H1 (cell line): ENCODE results near the gene BCL2L11. TPM values are rescaled to one million over a fixed set of nuclear protein-coding genes. Genes with fewer than 3 reads are reported as not detected.

Experiments
- CTCF ChIA-PET: fragments of 300-600 bp; sonication (Branson Sonifier 250); formaldehyde crosslinking; loops from one replicate; lab custom pipeline; 2021; ENCODE audit not compliant: partially characterized antibody; lab: Charles Lee
- POLR2A ChIA-PET: fragments of 300-600 bp; sonication (Branson Sonifier 250); formaldehyde crosslinking; loops from one replicate; lab custom pipeline; 2021; ENCODE audit warnings: inconsistent platforms; ENCODE audit not compliant: partially characterized antibody; lab: Charles Lee
- DNase-seq, 2 experiments: peaks; one replicate each; pipeline versions ENCODE4 v3.0.0 to v3.0.0-alpha.2; 2010 to 2022; ENCODE audit warnings: low spot score in 2 of 2, low read depth in 1 of 2, mixed read lengths in 1 of 2
- FAIRE-seq: peaks from 2 replicates; lab custom pipeline; 2011; peaks lifted over from hg19 to GRCh38; lab: Jason Lieb, UNC
- H2AFZ ChIP-seq: 2 replicates; pipeline ENCODE4 v1.8.1; 2012; ENCODE audit warnings: low read length, inconsistent platforms
- H2AK5ac ChIP-seq: 2 replicates; pipeline ENCODE4 v1.6.1; 2013; ENCODE audit warnings: low read depth, low read length
- H2BK120ac ChIP-seq: replicated peaks from 2 replicates; pipeline ENCODE3; 2013; ENCODE audit warnings: low read depth, low read length, inconsistent platforms
- H2BK12ac ChIP-seq: 2 replicates; pipeline ENCODE4 v1.6.1; 2013; ENCODE audit warnings: low read depth, low read length
- H2BK15ac ChIP-seq: 2 replicates; pipeline ENCODE4 v1.6.1; 2013; ENCODE audit warnings: low read length
- H2BK20ac ChIP-seq: 2 replicates; pipeline ENCODE4 v1.6.1; 2013; ENCODE audit warnings: low read length
- H2BK5ac ChIP-seq: 2 replicates; pipeline ENCODE4 v1.6.1; 2013; ENCODE audit warnings: low read depth, low read length
- H3K14ac ChIP-seq: 2 replicates; pipeline ENCODE4 v1.6.1; 2013; ENCODE audit warnings: inconsistent platforms; ENCODE audit not compliant: insufficient read length
- H3K18ac ChIP-seq: 2 replicates; pipeline ENCODE4 v1.6.1; 2013; ENCODE audit warnings: low read length; ENCODE audit errors: extremely low read depth
- H3K23ac ChIP-seq: 2 replicates; pipeline ENCODE4 v1.6.1; 2013; ENCODE audit warnings: inconsistent platforms; ENCODE audit not compliant: insufficient read length
- H3K23me2 ChIP-seq: 2 replicates; pipeline ENCODE4 v1.6.1; 2013; ENCODE audit warnings: low read depth, low read length
- H3K27ac ChIP-seq: 2 replicates; pipeline ENCODE4 v1.6.1; 2011; ENCODE audit warnings: low read depth, low read length, inconsistent platforms
- H3K27me3 ChIP-seq, 4 experiments: replicated peaks in 1 of 4; 1 replicate in 1 of 4; 2 replicates in 3 of 4; pipeline versions ENCODE4 v1.6.1 to v1.8.1; 2011 to 2013; ENCODE audit warnings: low read length in 3 of 4, mild to moderate bottlenecking in 3 of 4, inconsistent platforms in 2 of 4, mixed read lengths in 2 of 4, moderate library complexity in 1 of 4; ENCODE audit not compliant: control insufficient read depth in 3 of 4, insufficient read depth in 3 of 4; ENCODE audit errors: extremely low read depth in 1 of 4
- H3K36me3 ChIP-seq, 4 experiments: 2 replicates each; pipeline versions ENCODE4 v1.6.1 to v1.8.1; 2011 to 2013; ENCODE audit warnings: mild to moderate bottlenecking in 4 of 4, low read length in 3 of 4, moderate library complexity in 2 of 4, control low read depth in 1 of 4, inconsistent platforms in 1 of 4; ENCODE audit not compliant: insufficient read depth in 4 of 4, control insufficient read depth in 2 of 4
- H3K4ac ChIP-seq: replicated peaks from 2 replicates; pipeline ENCODE3; 2013; ENCODE audit warnings: low read length, low read depth, mixed read lengths, inconsistent platforms; ENCODE audit not compliant: insufficient read length
- H3K4me1 ChIP-seq, 4 experiments: replicated peaks in 1 of 4; 1 replicate in 1 of 4; 2 replicates in 3 of 4; pipeline versions ENCODE4 v1.6.1 to v1.8.1; 2011 to 2013; ENCODE audit warnings: low read length in 3 of 4, inconsistent platforms in 2 of 4, mixed read lengths in 1 of 4; ENCODE audit not compliant: insufficient read depth in 4 of 4, control insufficient read depth in 3 of 4
- H3K4me2 ChIP-seq, 2 experiments: 2 replicates each; pipeline versions ENCODE4 v1.6.1 to v1.8.1; 2011 to 2013; ENCODE audit warnings: low read depth in 2 of 2, low read length in 2 of 2, control low read depth in 1 of 2, inconsistent platforms in 1 of 2, mild to moderate bottlenecking in 1 of 2; ENCODE audit not compliant: insufficient read depth in 1 of 2
- H3K4me3 ChIP-seq, 4 experiments: fragments of 200-600, 300-600 bp in 1 of 4; sonication (generic), shearing (Covaris generic), sonication (Bioruptor Twin) in 1 of 4; 2 replicates each; pipeline versions ENCODE4 v1.5.1 to v1.8.1; 2011 to 2016; ENCODE audit warnings: low read length in 4 of 4, low read depth in 3 of 4, control low read depth in 2 of 4, inconsistent platforms in 2 of 4, mild to moderate bottlenecking in 2 of 4, mixed read lengths in 1 of 4, moderate library complexity in 1 of 4; ENCODE audit not compliant: insufficient read depth in 2 of 4; ENCODE audit errors: extremely low read depth in 1 of 4
- H3K56ac ChIP-seq: replicated peaks from 2 replicates; pipeline ENCODE3; 2013; ENCODE audit warnings: low read depth, mild to moderate bottlenecking, mixed read lengths, low read length, inconsistent platforms; ENCODE audit not compliant: insufficient read length
- H3K79me1 ChIP-seq: 2 replicates; pipeline ENCODE4 v1.6.1; 2013; ENCODE audit warnings: low read depth, low read length, control low read depth
- H3K79me2 ChIP-seq, 2 experiments: 2 replicates each; pipeline versions ENCODE4 v1.6.1 to v1.8.1; 2012 to 2013; ENCODE audit warnings: low read length in 2 of 2, mild to moderate bottlenecking in 2 of 2, inconsistent platforms in 1 of 2; ENCODE audit not compliant: insufficient read depth in 2 of 2, control insufficient read depth in 1 of 2
- H3K9ac ChIP-seq, 4 experiments: replicated peaks in 1 of 4; 1 replicate in 1 of 4; 2 replicates in 3 of 4; pipeline versions ENCODE4 v1.6.1 to v1.8.1; 2011 to 2013; ENCODE audit warnings: low read depth in 3 of 4, low read length in 3 of 4, control low read depth in 2 of 4, mild to moderate bottlenecking in 2 of 4, moderate library complexity in 2 of 4, inconsistent platforms in 1 of 4; ENCODE audit errors: extremely low read depth in 1 of 4
- H3K9me3 ChIP-seq, 2 experiments: 2 replicates each; pipeline versions ENCODE4 v1.6.1 to v1.8.1; 2012 to 2013; ENCODE audit warnings: mild to moderate bottlenecking in 2 of 2, moderate library complexity in 2 of 2, control low read depth in 1 of 2, inconsistent platforms in 1 of 2, low read depth in 1 of 2, low read length in 1 of 2, mixed read lengths in 1 of 2; ENCODE audit not compliant: insufficient read depth in 2 of 2
- H4K20me1 ChIP-seq, 2 experiments: replicated peaks in 1 of 2; 2 replicates each; pipeline versions ENCODE3 to v1.8.1; 2011 to 2013; ENCODE audit warnings: inconsistent platforms in 2 of 2, low read length in 2 of 2, mild to moderate bottlenecking in 1 of 2; ENCODE audit not compliant: insufficient read depth in 2 of 2, control insufficient read depth in 1 of 2
- H4K5ac ChIP-seq: 2 replicates; pipeline ENCODE4 v1.6.1; 2013; ENCODE audit warnings: low read length, low read depth, mixed read lengths, inconsistent platforms; ENCODE audit not compliant: insufficient read length
- H4K8ac ChIP-seq: 2 replicates; pipeline ENCODE4 v1.8.0; 2013; ENCODE audit warnings: mild to moderate bottlenecking, moderate library complexity, low read length, inconsistent platforms; ENCODE audit not compliant: insufficient read depth; ENCODE audit errors: extremely low read depth
- H4K91ac ChIP-seq: replicated peaks from 2 replicates; pipeline ENCODE3; 2013; ENCODE audit warnings: low read length, mixed read lengths, inconsistent platforms; ENCODE audit not compliant: insufficient read length
- KDM4A ChIP-seq: IDR thresholded peaks from one replicate; pipeline ENCODE4 v1.7.1; 2012; ENCODE audit warnings: low read depth, mild to moderate bottlenecking, moderate library complexity, low read length, inconsistent platforms; ENCODE audit not compliant: severe bottlenecking
- SIN3A ChIP-seq, 2 experiments: IDR thresholded peaks in 1 of 2; conservative IDR thresholded peaks in 1 of 2; 2 replicates each; pipeline ENCODE4 v1.6.1; 2011 to 2012; ENCODE audit warnings: low read length in 2 of 2, improper control_type of control experiment in 1 of 2, low read depth in 1 of 2, mild to moderate bottlenecking in 1 of 2
- SRF ChIP-seq: IDR thresholded peaks from 2 replicates; pipeline ENCODE4 v1.6.1; 2011; ENCODE audit warnings: mild to moderate bottlenecking, low read depth, low read length, moderate library complexity
- SUZ12 ChIP-seq: fragments of 200-600 bp; sonication (generic); IDR thresholded peaks from 2 replicates; pipeline ENCODE4 v1.6.1; 2012; ENCODE audit warnings: mild to moderate bottlenecking, inconsistent platforms, low read length, moderate library complexity, mixed read lengths
- TBP ChIP-seq: IDR thresholded peaks from 2 replicates; pipeline ENCODE4 v1.6.1; 2011; ENCODE audit warnings: low read depth, low read length, improper control_type of control experiment
- ZNF274 ChIP-seq: IDR thresholded peaks from 2 replicates; pipeline ENCODE4 v1.7.0; 2012; ENCODE audit warnings: low read length, borderline replicate concordance; ENCODE audit errors: extremely low read depth
- WGBS, 2 experiments: shearing (Covaris generic) in 1 of 2; methylation state at CpG; one replicate each; pipeline versions ENCODE4 v1.1.6 to v1.1.7; 2013 to 2015; ENCODE audit warnings: low lambda C conversion rate in 2 of 2, mixed read lengths in 2 of 2, inconsistent platforms in 1 of 2, low coverage in 1 of 2, missing lambda C conversion rate in 1 of 2; ENCODE audit not compliant: insufficient replicate concordance in 2 of 2, insufficient coverage in 1 of 2, insufficient read length in 1 of 2; ENCODE audit errors: extremely low coverage in 1 of 2, missing lambda C conversion rate in 1 of 2; 5-methylcytosine and 5-hydroxymethylcytosine counted together
- polyA plus RNA-seq, 7 experiments: library from polyadenylated mRNA; depleted of rRNA in 3 of 7; stranded (reverse) in 5 of 7; unstranded in 2 of 7; fragments of >200 nt in 5 of 7; fragments of 200-250 nt in 2 of 7; gene quantifications; 1 replicate in 5 of 7; 2 replicates in 1 of 7; 4 replicates in 1 of 7; pipeline versions ENCODE4 v1.2.1 to v1.2.3, GENCODE V29; 2011 to 2013; ENCODE audit warnings: missing spikeins in 2 of 7, mixed read lengths in 2 of 7
- total RNA-seq: library from RNA; stranded (reverse); fragmentation: NEBNext Ultra II Directional; extraction: Animal tissue kit (Norgen Biotek cat#: 25700); gene quantifications from 2 replicates; pipeline ENCODE4 v1.2.1, GENCODE V29; 2021

The BCL2L11 gene
- total and polyA plus RNA-seq, 2 of the 8 experiments (the other 6 are each of a cell fraction or from before 2014, with no cell fraction given): 7.5 to 22.9 TPM

DNA sequence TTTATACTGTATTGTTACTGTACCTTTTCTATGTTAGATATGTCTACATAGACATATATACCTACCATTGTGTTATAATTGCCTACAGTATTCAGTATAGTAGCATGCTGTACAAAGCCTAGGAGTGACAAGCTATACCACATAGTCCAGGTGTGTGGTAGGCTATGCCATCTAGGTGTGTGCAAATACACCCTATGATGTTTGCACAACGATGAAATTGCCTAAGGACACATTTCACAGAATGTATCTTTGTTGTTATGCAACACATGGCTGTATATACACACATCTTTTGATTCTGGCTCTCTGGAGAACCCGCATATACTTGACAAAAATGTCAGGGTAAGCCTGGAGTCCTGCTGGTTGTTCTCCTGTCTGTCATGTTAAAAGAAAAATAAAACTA is 85.1 kb downstream of the BCL2L11 start:
- Histone ChIP-seq H3K9ac (no peak overlapping the region), H2AFZ (no peak overlapping the region), H3K4me2 (no peak overlapping the region), H3K23ac (no peak overlapping the region), H3K4me1 (no peaks in the 10 kb centered on the region), H3K27ac (no peak overlapping the region), H4K91ac (no peak overlapping the region), H3K56ac (no peak overlapping the region), H2AK5ac (no peak overlapping the region), H4K20me1 (no peaks in the 10 kb centered on the region), H3K4ac (no peak overlapping the region), H2BK15ac (no peak overlapping the region), H2BK20ac (no peak overlapping the region), H3K79me2 (no peaks in the 10 kb centered on the region), H3K27me3 (no peaks in the 10 kb centered on the region), H4K8ac (no peak overlapping the region), H3K14ac (no peak overlapping the region), H3K36me3 (no peaks in the 10 kb centered on the region), H3K23me2 (no peaks in the 10 kb centered on the region), H3K4me3 (no peak overlapping the region), H4K5ac (no peak overlapping the region), H2BK5ac (no peak overlapping the region), H2BK120ac (no peak overlapping the region), H2BK12ac (no peak overlapping the region), H3K79me1 (no peaks in the 10 kb centered on the region), H3K18ac (no peak overlapping the region), H3K9me3 (no peaks in the 10 kb centered on the region)
- CTCF ChIA-PET: interaction anchor here (1.2 to 1.9 kb wide), 3 partner anchors 9 to 14 kb away, joined by 3 to 6 read pairs (median 5); no protein-coding TSS in a partner anchor
- 74% methylated on average over 2 of the region's 2 CpGs; no CpG with 5 or more reads in 1 of the 2 experiments for WGBS, 2 experiments
- FAIRE-seq (no peak), DNase-seq (no peak)
- POLR2A ChIA-PET: interaction anchor here (1.2 to 1.6 kb wide), 3 partner anchors 11 to 19 kb away, joined by 3 to 4 read pairs (median 3); no protein-coding TSS in a partner anchor
- TF ChIP-seq SIN3A (conservative IDR thresholded peaks at IDR 0.05 in 1 of 2, IDR thresholded peaks at IDR 0.05 in 1 of 2; ENCODE audit: low read depth in 1 of 2, low read length in 2 of 2) (no peak), SUZ12 (no peak), KDM4A (no peak), ZNF274 (no peak), TBP (no peak), SRF (no peak)
